HG02884 (cell line): Measurements from ENCODE around the gene FDPS.
"Not testable (repeated sequence)": the region's sequence is repeated elsewhere in the genome, so short reads cannot be mapped to it uniquely, and the experiment has no call there.

Experiments used
- ATAC-seq: cut with Tn5 transposase; IDR thresholded peaks from one replicate; pipeline ENCODE4 v1.9.1; 2021; ENCODE audit warnings: mild to moderate bottlenecking, moderate library complexity; ENCODE audit not compliant: unreplicated experiment

Gene FDPS

GRCh38 chr1:155318082-155318481, 9.4 kb downstream of the FDPS start:
- no peak for ATAC-seq

GRCh38 chr1:155319536-155319935, 10.9 kb downstream of the FDPS start:
- ATAC-seq: no peak

- no peak for ATAC-seq
Measured at GRCh38 chr1:155320252-155320651, 11.6 kb downstream of the FDPS start.

- ATAC-seq: no peak
Measured at GRCh38 chr1:155320661-155321617, 12.3 kb downstream of the FDPS start, which contains the start of gene RUSC1. RUSC1 (plus strand) TSS chr1:155320894; CDS start chr1:155321774, 880 bp downstream.

GRCh38 chr1:155321639-155322503, 13.2 kb downstream of the FDPS start:
- ATAC-seq: no peak

GRCh38 chr1:155322571-155322952, 13.9 kb downstream of the FDPS start:
- no peak for ATAC-seq

GRCh38 chr1:155322953-155323728, 14.5 kb downstream of the FDPS start:
- ATAC-seq: peak; percentile 44

- ATAC-seq: no peak
Measured at GRCh38 chr1:155323729-155324036, 15.0 kb downstream of the FDPS start.

- peak; percentile 47 for ATAC-seq
Measured at GRCh38 chr1:155324037-155324716, 15.5 kb downstream of the FDPS start.

- no peak for ATAC-seq
Measured at GRCh38 chr1:155324717-155325602, 16.3 kb downstream of the FDPS start.

- no peak for ATAC-seq
Measured at GRCh38 chr1:155325603-155325893, 16.9 kb downstream of the FDPS start.

- ATAC-seq: no peak
Measured at GRCh38 chr1:155326020-155326526, 17.4 kb downstream of the FDPS start.

- ATAC-seq: no peak
Measured at GRCh38 chr1:155326631-155327037, 18.0 kb downstream of the FDPS start.

- no peak for ATAC-seq
Measured at GRCh38 chr1:155327981-155328380, 19.3 kb downstream of the FDPS start.

- ATAC-seq: not testable (repeated sequence)
Measured at GRCh38 chr1:155328856-155329255, 20.2 kb downstream of the FDPS start.

- ATAC-seq: no peak
Measured at GRCh38 chr1:155329980-155330598, 21.4 kb downstream of the FDPS start.

- ATAC-seq: no peak
Measured at GRCh38 chr1:155334962-155335361, 26.3 kb downstream of the FDPS start.

- ATAC-seq: no peak
Measured at GRCh38 chr1:155339515-155340097, 30.9 kb downstream of the FDPS start.

GRCh38 chr1:155342842-155343241, 34.2 kb downstream of the FDPS start:
- no peak for ATAC-seq
